Heart left ventricle (tissue), 13 donors: Measurements from ENCODE around the gene STBD1.
A peak's percentile ranks its signal among the peaks of the same experiment; 100 is the strongest.

Experiments used
- POLR2A ChIP-seq, 2 donors: fragments of 450-650 bp; IDR thresholded peaks; one replicate each; pipeline ENCODE4 v1.6.1; 2017; ENCODE audit warnings: antibody characterized with exemption in 2 of 2, mild to moderate bottlenecking in 2 of 2, moderate library complexity in 2 of 2
- TF ChIP-seq, protein P1 (sequence below), 12 donors: fragments of 200-600 bp; sonication (generic) in 4 of 12; IDR thresholded peaks; one replicate each; pipeline versions ENCODE4 v1.5.0 to v1.8.0; 2018 to 2022; ENCODE audit warnings: antibody characterized with exemption in 12 of 12, mild to moderate bottlenecking in 5 of 12
- donor health status: ischemic (EF 13 %, LVEDD 7.1; RV severe dilation, severe dysfunction).
- donor health status: DM: no; HTN: yes; CAD: no.
- donor health status: DM: no; HTN: no; CAD: no.
- donor health status: ischemic (EF 25% LVEDD 6.9; RV normal size, moderate dysfunction).
- donor health status: ischemic (EF 25% LVEDD 5.7; RV mildly dilated, moderate dysfunction).
- donor health status: ischemic (EF 35%, LVEDD 5.7; RV mildly dilated, moderate dysfunction).
- donor health status: nonischemic (EF 11% LVEDD 7.7; RV severe dilation, severe dysfunction).
- donor health status: DM: yes; HTN: yes; CAD: no.
- donor health status: PGD.
- donor health status: ischemic (EF 29% LVEDD 5.4; RV normal size, mild dysfunction).
- donor health status: nonischemic (EF 23%, LVEDD 6.1; RV moderate dilation, normal function).

- TF ChIP-seq, protein P1, sequence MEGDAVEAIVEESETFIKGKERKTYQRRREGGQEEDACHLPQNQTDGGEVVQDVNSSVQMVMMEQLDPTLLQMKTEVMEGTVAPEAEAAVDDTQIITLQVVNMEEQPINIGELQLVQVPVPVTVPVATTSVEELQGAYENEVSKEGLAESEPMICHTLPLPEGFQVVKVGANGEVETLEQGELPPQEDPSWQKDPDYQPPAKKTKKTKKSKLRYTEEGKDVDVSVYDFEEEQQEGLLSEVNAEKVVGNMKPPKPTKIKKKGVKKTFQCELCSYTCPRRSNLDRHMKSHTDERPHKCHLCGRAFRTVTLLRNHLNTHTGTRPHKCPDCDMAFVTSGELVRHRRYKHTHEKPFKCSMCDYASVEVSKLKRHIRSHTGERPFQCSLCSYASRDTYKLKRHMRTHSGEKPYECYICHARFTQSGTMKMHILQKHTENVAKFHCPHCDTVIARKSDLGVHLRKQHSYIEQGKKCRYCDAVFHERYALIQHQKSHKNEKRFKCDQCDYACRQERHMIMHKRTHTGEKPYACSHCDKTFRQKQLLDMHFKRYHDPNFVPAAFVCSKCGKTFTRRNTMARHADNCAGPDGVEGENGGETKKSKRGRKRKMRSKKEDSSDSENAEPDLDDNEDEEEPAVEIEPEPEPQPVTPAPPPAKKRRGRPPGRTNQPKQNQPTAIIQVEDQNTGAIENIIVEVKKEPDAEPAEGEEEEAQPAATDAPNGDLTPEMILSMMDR (IDR thresholded peaks at IDR 0.05), result peak in 1 of 12 donors; percentile 16
- no peak for TF ChIP-seq POLR2A (IDR thresholded peaks at IDR 0.05)
Measured at GRCh38 chr4:76279462-76279861, 27.1 kb upstream of the STBD1 start.
